GM19025 (cell line): ENCODE data around the gene DAB2.

ENCODE experiments used
- ATAC-seq: cut with Tn5 transposase; IDR thresholded peaks from one replicate; pipeline ENCODE4 v1.9.1; 2021; ENCODE audit warnings: mild to moderate bottlenecking, low read depth, moderate library complexity; ENCODE audit not compliant: unreplicated experiment

The DAB2 gene

DNA sequence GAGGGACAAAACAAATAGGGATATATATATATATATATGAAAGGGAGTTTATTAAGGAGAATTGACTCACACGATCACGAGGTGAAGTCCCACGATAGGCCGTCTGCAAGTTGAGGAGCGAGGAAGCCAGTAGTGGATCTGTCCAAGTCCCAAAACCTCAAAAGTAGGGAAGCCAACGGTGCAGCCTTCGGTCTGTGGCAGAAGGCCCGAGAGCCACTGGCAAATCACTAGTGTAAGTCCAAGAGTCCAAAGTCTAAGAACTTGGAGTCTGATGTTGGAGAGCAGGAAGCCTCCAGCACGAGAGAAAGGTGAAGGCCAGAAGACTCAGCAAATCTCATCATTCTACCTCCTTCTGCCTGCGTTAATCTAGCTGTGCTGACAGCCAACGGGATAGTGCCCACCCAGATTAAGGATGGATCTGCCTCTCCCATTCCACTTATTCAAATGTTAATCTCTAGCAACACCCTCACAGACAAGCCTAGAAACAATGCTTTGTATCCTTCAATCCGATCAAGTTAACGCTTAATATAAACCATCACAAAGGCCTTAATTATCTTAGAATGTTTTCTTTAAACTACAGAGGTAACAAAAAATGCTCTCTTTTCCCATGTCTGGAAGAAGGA lies 23.8 kb upstream of the DAB2 start:
- ATAC-seq, result no peak

DNA sequence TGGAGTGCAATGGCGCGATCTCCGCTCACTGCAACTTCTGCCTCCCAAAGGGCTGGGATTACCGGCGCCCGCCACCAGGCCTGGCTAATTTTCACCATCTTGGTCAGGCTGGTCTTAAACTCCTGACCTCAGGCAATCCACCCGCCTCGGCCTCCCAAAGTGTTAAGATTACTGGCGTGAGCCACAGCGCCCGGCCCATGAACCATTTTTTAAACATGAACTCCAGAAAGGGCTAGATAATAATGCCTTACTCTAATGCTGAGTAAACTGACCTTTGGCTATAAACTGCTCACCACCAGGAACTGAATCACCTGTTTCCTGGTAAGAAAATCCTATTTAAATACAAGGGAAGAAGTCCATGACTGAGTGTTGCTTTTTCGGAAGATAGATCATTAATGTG lies 23.2 kb upstream of the DAB2 start:
- ATAC-seq, result no peak

DNA sequence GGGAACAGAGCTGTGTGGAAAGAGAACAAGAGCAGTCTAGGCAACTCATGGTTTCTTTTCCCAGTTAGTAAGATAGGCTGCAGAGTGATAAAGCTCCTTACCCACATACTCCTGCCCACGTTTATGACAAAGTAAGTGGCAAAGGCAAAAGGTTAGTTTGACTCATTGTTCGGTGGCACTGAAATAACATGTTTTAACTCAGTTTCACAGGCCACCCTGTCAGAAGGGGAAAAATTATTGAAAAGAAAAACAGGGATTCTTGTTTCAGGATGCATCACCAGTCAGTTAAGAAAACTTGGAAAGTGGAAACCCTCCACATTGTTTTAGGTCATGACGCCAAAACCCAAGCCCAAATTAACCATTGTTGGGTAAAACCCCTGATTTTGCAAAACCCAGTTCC lies 22.3 kb upstream of the DAB2 start:
- no peak for ATAC-seq

DNA sequence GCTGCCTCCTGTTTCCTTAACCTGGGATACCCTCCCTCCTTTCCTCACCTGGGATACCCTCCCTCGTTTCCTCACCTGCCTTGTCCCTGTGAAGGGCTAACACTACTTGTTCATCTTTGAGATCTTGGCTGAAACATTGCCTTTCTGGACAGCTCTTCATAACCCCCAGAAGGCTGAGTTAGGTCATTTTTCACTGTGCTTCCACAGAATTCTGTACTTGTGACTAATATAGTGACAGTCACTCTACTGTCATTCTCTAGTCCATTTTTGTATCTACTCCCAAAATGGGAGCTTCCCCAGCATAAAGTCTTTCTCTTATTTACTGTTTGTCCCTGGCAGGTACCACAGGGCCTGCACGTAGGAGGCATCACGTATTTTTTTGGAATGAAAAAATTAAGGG lies 21.5 kb upstream of the DAB2 start:
- no peak for ATAC-seq

DNA sequence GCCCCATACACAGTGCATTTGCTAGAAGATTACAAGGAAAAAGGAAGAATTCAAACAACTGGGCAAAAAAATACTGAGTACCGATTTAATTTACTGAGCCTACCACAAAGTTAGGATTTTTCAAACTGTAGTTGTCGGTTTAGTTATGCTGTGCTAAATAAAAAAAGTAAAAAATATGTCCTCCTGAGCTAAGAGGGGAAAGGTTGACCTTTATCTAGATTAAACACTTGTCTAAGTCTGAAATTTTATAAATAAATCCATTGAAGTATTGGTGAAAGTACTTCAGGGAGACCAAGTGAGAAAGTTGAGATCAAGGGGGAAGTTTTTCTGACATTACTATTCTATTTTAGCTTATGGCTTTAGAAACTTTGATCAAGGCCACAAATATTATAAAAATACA lies 19.1 kb upstream of the DAB2 start:
- ATAC-seq, result no peak

DNA sequence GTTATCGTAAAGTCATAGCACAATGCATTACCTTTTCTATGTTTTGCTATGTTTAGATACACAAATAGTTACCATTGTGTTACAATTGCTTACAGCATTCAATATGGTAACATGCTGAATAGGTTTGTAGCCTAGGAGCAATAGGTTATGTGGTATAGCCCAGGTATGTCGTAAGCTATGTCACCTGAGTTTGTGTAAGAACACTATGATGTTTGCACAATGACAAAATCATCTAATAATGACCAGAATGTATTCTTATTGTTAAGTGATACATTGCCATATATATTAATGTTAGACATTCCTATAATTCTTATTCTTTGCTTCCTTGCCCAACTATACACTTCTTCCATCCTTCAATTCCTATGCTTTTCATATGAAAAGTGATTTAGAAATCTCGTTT lies 18.2 kb upstream of the DAB2 start:
- ATAC-seq, result no peak

DNA sequence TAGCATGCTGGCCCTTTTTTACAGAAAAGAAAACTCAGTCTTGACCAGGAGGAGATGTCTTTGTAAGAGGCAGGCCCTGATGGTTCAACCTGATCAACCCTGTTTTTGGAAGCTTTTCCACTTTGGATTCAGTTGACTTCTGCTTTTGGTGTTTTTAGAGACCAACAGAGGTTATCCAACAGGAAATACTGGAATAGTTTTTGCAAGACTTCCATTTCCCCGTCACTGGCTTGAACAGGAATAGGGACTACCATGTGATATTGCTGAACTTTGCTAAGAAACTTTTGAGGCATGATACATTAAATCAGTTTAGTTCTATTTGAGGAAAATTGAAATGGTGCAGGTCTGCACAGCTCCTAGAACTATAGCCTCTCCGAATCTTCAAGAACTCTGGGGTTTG lies 17.1 kb upstream of the DAB2 start:
- ATAC-seq, result no peak

DNA sequence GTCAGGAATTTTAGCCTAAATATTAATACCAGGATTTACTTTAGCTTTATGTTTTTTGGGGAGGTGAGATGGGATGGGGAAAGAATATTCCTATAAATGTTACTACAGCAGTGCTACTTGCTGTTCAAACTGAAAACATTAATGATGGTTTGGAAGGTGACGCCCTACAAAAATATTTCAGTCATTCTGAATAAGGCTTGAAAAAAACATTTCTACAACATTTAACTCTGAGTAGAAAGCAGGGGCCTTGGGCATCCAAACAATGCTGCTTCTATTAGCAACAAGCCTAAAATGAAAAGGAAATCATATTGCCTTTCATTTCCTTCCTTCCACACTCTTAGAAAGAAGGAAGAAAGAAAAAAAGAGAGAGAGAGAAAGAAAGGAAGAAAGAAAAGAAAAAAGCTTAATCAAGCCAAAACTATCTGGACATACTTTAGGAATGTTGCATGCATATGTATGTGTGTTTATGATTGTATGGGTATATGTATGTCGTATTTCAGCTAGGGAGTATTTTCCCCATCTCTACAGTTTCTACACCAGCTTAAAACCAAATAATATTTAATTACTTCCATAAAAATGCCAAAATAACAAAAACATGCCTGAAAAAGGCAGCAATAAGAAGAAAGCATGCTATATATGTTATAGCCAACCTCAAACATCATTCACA lies 16.3 kb upstream of the DAB2 start:
- ATAC-seq, result no peak

DNA sequence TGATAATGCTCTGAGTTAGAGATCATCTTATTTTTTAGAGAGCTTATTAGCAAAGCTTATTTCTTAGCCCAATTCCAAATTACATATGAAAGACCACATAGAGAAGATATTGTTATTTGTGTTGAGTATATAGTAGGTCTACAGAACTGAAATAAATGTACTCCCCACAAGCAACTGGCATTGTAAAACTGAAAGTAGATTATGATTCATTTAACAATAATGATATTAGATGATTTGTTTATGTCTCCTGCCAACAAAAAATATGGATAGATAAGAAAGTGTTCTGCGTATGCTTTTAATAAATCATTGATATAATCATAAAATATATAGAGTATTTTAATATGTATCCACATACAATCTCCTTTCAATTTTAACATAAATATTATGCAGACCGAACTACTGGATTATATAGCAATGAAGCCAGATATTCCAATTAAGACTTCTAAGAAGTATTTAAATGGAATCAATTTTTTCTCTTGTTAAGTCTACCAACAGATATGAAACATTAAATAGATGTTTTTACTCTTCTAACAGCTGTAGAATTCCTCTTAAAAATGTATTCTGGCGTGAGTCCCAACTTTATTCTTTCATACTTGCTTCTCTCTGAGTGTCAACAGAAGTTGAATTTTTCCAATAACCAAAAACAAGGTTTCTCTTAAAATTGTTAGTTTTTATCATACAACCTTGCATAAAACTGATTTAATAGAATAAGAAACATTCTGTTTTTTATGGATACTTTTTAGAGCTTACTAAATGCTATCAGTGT lies 15.6 kb upstream of the DAB2 start:
- ATAC-seq, result no peak

DNA sequence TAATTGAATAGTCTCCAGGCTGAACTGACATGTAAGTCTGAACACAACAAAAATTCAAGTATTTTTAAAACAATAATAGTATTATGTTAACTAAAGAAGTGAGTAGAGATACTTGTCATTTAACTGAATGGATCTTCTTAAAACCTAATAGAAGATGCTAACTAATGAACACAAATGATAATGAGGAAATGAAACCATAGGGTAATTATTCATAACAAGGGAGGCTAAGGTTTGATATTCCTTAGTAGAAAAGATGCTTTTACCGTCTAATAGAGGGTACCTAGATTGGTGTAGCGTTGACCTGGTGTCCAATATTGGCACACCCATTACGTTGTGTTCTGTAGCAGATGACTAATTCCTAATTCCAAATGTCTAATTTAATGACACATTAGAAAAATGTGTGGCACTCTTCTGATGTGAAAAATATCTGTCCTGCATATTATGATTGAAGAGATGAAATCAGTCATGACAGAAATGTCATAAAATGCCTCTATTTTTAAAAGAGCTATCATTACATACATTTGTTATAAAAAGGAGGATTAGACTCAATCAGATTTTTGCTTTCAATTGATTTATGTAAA lies 14.9 kb upstream of the DAB2 start:
- ATAC-seq, result no peak

DNA sequence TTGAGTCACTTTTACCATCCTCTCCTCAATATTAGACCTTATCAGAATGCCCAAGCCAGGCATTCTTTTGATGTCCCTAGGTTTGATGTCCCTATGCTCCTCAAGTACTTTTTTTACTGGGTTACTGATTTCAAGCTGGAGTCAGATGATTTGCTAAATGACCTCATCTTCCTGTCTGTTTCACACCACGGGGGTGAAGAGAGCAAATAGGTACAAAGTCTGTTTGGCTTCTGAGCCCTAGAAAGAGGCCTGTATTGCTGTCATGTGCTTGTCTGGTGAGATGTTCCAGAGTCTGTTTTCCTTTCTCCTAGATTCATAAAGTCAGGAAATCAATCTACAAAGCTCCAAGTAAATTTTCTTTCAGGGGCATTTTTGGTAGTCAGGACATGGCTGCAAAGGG lies 12.7 kb upstream of the DAB2 start:
- no peak for ATAC-seq

DNA sequence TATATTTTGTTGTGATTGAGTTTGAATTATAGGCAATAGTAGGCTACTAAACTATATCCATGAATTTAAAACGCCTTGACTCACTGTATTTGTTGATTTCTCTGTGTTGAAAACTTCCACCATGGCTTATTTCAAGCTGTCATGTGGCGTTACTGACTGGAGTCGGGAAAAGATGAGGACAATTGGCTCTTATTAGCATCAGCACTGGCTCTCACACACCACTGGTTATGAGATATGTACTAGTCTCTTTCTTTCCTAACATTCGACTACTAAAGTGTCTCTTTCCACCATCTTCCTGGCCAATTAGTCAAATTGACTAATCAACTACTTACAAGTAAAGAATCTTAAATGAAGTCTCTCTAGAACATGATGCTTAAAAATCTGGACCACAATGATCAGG lies 9.1 kb upstream of the DAB2 start:
- no peak for ATAC-seq

DNA sequence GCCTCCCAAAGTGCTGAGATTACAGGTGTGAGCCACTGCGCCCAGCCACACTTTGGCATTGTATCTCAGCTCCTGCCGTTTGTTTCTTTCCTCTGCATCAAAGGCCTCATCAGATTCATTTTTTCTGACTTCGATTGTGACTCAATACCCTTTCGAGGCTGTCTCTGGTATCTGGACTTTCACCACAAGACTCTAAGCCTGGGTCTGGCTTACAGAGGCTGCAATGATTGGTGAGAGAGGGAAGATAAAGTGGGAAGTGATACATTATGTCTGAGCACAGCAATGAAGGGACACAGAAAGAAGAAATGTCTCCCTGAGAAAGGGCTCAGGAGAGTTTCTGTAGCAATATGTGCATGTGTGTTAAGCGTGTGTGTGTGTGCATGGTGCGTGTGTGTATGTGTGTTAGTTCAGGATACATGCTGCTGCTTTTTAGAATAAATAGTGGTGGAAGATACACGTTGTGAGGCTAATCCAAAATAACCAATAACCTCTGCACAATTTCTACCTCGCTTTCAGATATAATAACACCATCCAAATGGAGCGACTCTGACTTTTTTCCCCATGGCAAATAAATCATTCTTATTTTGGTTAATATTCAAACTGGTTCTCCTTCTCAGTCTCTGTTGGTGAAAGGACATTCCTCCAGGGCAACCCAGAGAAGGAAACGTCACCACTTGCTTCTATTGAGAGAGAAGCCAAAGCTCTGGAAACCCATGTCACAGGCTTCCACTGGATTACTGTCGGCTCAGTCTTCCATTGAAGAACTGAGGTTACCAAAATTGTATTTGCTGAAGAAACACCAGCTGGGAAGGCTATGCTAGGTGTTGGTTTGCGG lies 8.1 kb upstream of the DAB2 start:
- ATAC-seq, result no peak

DNA sequence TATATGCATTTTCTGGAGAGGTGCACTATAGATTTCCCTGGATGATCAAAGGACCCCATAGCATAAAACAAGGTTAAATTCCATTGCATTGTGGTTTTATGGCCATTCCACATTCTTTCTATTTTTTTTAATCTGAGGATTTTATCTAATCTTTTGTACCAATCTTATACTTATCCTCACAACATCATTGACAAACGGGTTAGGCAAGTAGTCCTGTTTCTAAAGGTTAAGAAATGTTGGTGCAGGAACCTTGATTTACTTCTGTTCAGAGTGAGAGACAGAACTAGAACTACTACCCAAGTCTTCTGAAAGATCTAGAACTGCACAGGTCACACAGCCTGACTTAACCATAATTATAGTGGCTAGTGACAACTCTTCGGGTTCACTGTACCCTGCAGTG lies 5.7 kb upstream of the DAB2 start:
- no peak for ATAC-seq

DNA sequence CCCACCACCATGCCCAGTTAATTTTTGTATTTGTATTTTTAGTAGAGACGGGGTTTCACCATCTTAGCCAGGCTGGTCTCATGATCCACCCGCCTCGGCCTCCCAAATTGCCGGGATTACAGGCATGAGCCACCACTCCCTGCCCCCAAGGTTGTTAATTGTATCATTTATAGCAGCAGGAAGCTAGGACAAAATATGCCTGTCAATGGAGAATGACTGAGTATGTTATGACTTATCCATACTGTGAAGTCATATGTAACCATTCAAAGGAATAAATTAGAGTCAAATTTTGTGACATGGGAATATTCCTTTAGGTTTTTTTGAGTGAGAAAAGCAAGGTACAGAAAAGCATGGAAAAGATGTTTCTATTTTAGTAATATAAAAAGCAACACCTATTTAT lies 3.9 kb upstream of the DAB2 start:
- ATAC-seq, result no peak

DNA sequence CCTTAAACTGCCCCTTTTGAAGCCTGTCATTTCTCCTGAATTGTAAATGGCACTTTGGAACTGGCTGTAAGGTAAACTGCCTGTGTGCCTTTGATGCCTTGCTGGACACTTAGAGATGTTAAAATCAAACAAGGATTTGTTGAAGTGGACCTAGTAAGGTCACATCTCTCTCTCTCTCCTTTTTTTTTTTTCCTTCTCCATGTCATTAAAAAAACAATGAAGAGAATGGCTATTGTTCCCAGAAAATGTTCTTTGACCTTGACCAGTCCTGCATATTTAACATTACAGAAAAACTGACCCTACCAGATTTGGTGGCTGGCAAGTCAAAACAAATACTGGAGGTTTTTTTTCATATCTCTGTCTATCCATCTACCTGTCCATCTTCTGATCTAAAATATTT lies 2.9 kb upstream of the DAB2 start:
- ATAC-seq, result no peak

DNA sequence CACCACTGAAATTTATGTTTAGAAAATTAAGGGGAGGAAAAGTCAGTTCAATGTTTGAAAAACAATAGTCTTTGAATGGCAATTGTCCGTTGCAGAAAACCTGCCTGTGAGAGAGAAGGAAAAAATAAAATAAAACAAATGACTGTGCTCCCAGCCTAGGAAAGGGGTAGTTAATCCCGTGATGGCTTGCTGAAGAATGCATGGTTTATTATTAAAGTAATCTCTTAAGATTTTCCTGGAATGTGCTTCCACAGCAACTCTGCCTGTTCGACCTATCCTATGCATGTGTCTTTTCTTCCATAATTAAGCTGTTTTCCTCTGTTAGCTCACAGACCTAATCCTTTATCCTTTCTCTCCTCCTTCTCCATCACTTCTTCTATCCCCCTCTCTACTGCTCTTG lies 2.4 kb upstream of the DAB2 start:
- ATAC-seq, result no peak

DNA sequence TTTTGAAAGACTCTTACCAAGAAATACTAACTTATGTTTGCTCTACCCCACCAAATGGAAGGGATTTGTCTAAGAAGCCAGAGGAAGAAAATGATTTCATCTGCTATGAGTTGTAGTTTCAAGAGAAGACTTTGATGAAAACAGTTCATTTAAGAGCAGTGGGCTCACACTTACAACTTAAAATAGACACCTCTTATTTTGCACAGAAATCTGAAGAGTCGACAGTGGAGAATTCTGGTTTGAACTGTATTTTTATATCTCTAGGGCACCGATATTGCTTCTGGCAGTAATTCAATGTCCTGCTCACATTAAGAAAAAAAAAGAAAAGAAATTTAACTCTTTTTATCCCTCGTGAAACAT lies 1.9 kb upstream of the DAB2 start:
- no peak for ATAC-seq

DNA sequence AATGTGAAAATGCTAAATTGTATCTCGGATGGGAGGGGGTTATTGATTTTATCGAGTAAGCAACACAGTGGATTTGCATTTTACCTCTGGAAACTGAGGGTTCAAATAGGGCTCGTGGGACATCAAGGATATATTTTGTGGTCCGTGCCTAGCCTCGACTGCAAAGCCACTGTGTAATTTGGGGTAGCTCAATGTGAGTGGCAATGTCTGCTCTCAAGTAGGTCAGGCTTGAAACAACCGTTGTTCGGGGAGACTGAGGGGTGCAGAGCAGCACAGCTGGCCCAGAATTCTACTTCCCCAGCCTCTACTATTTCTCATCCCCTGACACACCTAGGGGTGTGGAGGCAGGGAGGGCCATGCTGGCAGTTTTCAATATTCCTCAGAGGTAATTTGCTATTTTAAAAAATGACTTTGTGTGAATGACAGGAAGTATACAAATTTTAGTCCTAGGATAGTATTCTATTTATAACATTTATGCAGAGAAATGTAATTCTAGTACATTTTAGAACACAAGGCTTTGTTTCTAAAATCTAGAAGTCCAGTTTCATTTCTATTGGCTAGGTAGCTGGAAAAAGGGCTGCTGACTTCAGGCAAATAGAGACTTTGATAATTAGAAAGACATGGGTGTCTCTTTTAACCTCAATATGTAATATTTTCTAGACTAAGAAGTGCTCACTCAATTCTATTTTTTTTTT lies 1.4 kb upstream of the DAB2 start:
- ATAC-seq, result no peak

DNA sequence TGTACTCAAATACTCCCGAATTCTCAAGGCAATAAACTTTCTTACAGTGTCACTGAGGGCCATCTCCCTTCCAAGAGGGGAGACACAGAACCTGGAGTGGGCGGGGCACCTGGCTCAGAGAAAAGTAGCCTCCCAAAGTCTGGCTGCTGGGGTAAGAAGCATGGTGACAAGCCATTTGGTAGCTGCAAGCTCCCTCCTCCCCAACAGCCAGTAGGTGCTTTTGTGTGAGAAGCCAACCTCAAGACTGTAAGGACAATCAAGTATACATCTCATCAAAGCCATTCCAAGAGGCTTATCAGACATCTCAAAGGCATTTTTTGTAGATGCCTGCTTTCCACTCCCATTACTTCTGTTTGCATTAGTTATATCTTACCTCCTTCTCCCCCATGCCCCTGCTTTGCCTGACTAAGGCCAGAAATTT lies 1.4 kb downstream of the DAB2 start:
- ATAC-seq, result no peak
